ENCODE results near the gene CHM. TPM values are rescaled to one million over a fixed set of nuclear protein-coding genes. Genes with fewer than 3 reads are reported as not detected.
A peak's percentile ranks its signal among the peaks of the same experiment; 100 is the strongest.

CHM gene
- total and polyA plus RNA-seq, 10 of the 15 experiments (the other 5 are each of a cell fraction or from before 2014, with no cell fraction given): 4.8 to 19.0 (median 8.0) TPM

- TF ChIP-seq SKIL (IDR thresholded peaks at IDR 0.05; ENCODE audit: low read depth, poor library complexity, severe bottlenecking): peak; percentile 19
- TF ChIP-seq POLR2A (IDR thresholded peaks at IDR 0.05; ENCODE audit: low read depth, low read length): peak; percentile 65
- 0 out of 2 replicates have a peak, but pooled peaks have one; percentile 47 for TF ChIP-seq SMAD5 (IDR thresholded peaks at IDR 0.05; ENCODE audit: low read depth)
- no peak for TF ChIP-seq GATAD2B (conservative IDR thresholded peaks at IDR 0.05; ENCODE audit: low read depth)
- peak; percentile 81 for TF ChIP-seq IKZF1 (conservative IDR thresholded peaks at IDR 0.05)
- TF ChIP-seq MLLT1 (IDR thresholded peaks at IDR 0.05): peak; percentile 30; the same call in 1 of the 2 replicates
- peak; percentile 36 to 55; a peak in 2 of 4 replicates for TF ChIP-seq IKZF2 (IDR thresholded peaks at IDR 0.05)
- TF ChIP-seq NBN (IDR thresholded peaks at IDR 0.05): peak; percentile 79
- TF ChIP-seq ATF7 (IDR thresholded peaks at IDR 0.05; ENCODE audit: low read depth): peak; percentile 76
- TF ChIP-seq YBX1 (IDR thresholded peaks at IDR 0.05): no peak
- peak; percentile 67 for TF ChIP-seq USF1 (IDR thresholded peaks at IDR 0.05; ENCODE audit: borderline replicate concordance, extremely low read length, insufficient read depth, low read depth, low read length)
- TF ChIP-seq RBBP5 (conservative IDR thresholded peaks at IDR 0.05): peak; percentile 92; the same call in 1 of the 2 replicates
- TF ChIP-seq HCFC1 (IDR thresholded peaks at IDR 0.05; ENCODE audit: low read length): peak; percentile 74
- TF ChIP-seq TCF7 (IDR thresholded peaks at IDR 0.05; ENCODE audit: borderline replicate concordance): no peak
- TF ChIP-seq ASH2L (IDR thresholded peaks at IDR 0.05; ENCODE audit: borderline replicate concordance, low read depth): peak; percentile 97
- TF ChIP-seq ZBTB40 (IDR thresholded peaks at IDR 0.05; ENCODE audit: borderline replicate concordance): peak; percentile 81; the same call in 1 of the 2 replicates
- TF ChIP-seq BHLHE40 (IDR thresholded peaks at IDR 0.05; ENCODE audit: borderline replicate concordance in 1 of 2, low read depth in 2 of 2, low read length in 1 of 2): peak in 1 of 2 experiments; percentile 51; a peak in 1 of 4 replicates
- 0 out of 2 replicates have a peak, but pooled peaks have one; percentile 54 for TF ChIP-seq SIN3A (IDR thresholded peaks at IDR 0.05; ENCODE audit: low read depth, low read length)
- TF ChIP-seq BCL11A (IDR thresholded peaks at IDR 0.05; ENCODE audit: low read depth, low read length): no peak
These were observed at the start of gene CHM (continued) for GRCh38 chrX:86047174-86047935.
